Left kidney (tissue), 2 donors: ENCODE results near the gene COMP. TPM values are rescaled to one million over a fixed set of nuclear protein-coding genes. Genes with fewer than 3 reads are reported as not detected.
A peak's percentile ranks its signal among the peaks of the same experiment; 100 is the strongest.
"Not testable (repeated sequence)": the region's sequence is repeated elsewhere in the genome, so short reads cannot be mapped to it uniquely, and the experiment has no call there.

Experiments
- DNase-seq: peaks from one replicate; pipeline ENCODE4 v3.0.0-alpha.2; 2013
- polyA plus RNA-seq: library from polyadenylated mRNA; unstranded; fragments of 120-200 nt; gene quantifications from one replicate; pipeline ENCODE4 v1.2.1, GENCODE V29; 2013; ENCODE audit not compliant: insufficient read length

The COMP gene
- polyA plus RNA-seq, 1 donor = 0.55 TPM

DNA sequence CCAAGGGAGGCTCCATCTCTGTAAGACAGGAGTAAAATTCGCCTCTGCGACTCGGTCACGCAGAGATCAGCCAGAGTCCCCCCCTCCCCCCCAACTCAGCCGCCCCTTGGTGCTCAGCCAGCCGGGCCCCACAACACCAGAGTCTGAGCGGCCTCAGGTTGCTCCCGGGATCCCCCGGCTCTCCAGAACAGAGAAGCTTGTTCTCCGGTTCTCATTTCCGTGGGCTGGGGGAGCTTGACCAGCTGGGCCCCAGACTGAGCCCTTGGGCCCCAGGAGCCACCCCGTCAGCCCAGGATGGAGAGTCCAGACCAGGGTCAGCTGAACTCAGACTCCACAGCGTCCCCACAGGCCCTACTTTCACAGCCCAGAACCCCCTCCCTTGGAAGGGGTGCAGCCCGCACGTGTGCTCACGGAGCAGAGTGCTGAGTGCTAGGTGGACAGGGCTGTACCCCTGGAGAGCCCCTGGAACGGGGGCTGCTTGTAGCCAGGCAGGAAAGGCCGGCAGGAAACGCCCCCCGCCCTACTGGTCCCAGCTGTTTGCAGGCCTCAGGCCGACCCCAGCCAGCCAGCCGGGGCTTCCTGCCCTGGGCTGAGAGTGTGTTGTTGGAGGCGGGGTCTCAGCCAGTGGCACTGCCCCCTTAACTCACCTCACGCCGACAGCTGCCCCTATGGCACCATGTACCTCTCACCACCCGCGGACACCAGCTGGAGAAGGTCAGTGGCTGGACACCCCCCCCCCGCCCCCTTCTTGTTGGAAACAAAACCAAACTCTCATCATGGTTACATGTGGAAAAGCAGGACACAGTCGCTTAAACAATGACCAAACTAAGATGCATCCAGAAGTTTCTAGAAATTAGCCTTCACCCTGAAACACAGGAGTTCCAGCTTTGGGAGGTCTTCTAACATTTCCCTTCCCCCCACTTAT is 44.4 kb downstream of the COMP start:
- DNase-seq = no peak

DNA sequence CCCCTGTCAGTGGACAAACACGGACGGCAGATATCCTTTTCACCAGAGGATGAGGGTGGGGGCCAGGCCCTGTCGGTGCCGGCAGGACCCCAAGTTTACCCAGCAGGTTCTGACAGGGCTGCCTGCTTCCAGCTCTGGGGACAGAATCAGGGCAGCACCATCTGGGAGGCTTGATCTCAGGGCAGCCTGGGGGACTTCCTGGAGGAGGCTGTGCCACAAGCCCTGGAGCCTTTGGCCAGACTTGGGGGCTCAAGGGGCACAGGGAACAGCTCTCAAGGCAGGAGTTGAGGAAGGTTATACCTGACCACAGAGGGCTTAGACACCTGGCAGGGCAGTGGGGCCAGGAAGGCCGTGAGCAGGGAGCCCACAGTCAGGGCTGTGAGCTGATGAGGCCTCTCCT is 45.2 kb downstream of the COMP start:
- no peak for DNase-seq

DNA sequence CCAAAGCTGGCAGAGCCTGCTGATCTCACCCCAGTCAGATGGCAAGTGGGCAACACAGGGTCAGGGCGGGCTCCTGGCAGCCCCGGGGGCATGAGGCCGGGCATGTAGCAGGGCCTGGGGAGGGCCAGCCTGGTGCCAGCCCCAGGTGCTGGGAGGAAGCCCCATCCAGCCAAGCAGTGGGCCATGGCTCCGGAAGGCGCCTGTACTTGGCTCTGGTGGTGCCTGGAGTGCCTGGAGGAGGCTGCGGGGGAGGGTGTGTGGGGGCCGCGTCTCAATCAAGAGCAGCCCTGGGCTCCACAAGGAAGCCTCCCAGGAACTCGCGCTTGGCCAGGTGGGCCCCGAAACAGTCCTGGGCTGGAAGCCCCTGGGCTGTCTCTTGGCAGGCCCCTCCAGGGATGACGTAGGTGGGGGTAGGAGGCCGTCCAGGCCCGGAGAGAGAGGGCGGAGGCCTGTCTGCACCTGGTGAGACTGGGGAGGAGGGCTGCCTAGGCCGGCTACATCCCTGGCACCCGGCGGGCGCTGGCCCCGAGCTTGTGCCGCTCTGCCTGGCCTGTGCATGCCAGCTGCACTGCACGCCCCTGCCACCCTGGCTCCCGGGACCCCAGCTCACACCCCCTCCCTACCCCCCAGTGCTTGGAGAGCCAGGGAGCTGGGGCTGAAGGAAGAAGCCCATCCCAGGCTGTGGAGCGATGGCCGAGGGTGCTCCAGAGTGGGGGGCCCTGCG is 45.9 kb downstream of the COMP start:
- peak; percentile 78 for DNase-seq

DNA sequence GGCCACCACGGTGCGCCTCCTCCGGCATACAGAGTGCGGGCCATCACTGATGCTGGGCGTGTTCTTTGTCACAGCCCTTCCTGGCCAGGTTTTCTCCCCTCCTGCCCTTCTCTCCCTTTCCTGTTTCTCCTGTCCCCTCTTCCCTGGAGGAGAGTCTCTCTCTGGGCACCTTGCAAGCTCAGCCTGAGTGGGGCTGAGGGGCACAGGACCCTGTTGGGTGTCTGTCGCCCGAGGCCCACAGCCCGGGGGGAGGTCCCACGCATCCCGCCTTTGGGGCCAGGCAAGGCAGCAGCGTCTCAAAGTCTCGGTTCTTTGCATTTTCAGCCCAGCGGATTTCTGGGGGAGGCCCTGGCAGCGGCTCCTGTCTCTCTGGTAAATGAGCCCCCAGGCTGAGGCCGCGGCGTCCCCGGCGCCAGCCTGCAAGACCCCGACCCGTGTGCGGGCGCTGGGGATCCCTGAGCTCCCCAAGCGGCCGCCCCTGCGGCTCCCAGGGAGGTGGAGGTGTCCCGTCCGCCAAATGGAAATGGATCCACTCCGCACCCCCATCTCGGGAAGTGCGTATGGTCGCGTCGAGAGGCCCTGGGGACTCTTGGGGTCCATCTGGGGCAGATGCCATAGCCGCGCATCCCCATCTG is 47.2 kb downstream of the COMP start:
- DNase-seq = no peak

DNA sequence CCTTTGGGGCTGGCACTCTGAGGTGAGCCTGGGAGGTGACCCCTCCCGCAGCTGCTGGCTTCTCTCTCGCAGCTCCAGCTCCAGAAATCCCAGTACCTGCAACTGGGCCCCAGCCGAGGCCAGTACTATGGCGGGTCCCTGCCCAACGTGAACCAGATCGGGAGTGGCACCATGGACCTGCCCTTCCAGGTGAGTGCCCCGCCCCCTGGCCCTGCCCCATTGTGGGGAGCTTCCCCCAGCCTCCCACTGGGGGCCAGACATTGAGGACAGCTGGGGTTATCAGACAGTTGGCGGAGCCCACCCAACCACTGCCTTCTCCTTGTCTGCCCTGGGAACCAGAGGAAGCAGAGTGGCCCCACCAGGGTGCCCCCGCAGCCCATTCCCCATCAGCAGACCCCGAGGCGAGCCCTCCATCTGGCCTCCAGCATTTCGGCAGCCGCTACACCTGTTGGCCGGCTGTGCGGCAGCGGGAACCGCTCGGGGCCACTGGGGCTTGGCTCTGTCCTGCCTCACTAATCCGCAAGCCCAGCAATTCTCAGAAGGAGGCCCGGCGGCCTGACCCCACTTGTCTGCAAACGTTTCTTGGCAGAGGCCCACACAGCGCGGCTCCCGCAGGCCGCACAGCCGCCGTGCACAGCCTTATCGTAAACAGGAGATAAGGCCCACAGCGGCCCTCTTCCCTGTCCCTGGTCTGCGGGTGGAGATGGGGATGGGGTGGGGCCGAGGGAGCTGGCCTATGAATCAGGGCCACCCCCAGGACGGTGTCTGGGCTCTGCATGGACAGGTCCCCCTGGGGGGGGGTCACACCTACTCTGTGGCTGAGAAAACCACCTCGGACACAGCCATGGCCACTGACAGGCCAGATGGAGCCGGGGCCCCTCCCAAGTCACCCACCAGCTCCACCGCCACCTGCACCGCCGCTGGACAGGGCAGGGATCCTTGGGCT is 48.0 kb downstream of the COMP start:
- no peak for DNase-seq

DNA sequence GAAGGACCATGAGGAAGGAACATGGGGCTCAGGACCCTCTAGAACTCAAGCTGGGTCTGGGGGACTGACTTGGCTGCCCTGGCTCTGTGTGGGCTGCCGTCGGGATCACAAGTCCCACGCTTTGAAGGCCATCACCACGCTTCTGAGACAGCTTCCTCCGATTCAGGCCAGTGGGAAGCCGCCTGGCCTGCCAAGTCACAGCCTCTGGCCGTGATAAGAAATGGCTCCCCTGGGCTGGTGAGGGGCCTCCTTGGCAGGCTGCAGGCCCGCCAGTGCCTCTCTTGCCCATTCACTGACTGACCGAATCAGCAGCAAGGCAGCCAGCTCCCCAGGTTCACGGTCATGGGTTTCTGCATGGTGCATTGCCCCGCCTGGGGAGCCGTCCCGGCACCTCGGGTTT is 48.8 kb downstream of the COMP start:
- no peak for DNase-seq

DNA sequence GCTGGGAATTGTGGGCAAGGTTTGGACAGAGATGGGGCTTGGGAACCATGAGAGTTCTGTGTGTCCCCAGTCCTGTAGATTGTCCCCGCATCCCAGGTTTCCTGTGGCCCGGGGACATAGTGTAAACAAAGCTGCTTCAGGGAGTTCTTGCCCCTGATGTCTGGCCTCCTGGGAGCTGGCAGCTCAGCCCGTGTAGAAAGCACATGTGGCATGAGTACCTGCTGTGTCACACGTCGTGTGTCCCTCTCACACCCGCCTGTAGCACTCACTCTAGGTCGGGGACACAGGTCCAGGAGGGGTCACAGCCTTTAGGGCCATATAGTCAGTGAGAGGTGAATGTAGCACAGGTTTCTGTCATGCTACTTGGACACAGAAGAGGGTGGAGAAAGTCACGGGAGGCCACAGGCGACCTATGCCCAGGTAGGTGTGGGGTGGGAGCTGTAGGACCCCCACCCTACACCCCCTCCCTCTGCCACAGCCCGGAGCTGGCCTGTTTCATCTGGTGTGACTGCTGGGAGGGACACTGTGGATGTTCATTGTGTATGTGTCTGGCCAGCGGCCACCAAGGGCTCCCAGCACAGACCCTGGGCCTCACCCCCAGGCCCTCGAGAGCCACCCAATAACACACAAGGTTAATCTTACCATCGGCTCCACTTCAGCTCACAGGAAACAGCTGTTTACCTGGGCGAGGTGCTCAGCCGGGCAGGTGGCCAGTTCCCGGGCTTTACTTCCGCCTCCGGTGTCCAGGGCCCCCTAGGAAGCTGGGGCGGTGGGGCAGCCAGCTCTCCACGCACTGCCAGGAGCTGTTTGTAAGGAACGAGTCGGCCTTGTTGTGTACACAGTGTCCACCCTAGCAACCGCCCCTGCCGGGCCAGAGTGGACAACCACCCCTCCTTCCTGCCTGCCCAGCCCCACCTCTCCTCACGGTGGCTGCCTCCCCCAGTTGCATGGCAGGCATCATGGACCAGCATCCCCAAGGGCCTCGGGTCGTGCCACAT is 49.7 kb downstream of the COMP start:
- no peak for DNase-seq

DNA sequence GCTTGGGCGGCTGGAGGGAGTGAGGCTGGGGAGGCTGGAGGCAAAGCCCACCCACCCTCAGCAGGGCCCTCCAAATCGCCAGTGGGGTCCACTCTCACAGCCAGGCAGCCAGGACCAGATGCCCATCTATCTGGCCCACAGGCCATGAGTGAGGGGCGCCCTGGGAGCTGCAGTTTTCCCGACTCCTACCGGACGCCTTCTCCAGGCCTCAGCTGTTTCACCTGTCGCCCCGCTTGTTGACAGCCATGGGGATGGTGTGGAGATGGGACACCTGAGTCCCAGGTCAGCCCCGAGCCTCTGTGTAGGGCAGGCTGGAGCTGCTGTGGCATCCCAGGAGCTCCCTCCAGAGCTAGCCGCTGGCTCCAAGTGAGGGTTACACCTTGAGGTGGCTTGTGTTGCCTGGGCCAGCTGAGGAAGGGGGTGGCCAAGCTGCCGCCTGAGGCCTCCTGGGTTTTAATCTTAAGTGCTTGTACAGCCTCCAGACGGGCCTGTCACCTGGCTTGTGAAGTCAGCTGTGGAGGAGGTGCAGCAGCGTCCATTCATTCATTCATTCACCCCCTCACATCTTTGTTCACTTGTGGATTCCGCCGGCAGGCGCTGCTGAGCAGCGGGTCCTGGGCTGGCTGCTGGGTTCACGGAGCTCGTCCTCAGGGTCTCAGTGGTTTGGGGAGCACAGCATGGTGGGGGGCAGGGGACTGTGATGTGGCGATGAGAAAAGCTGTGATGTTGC is 52.0 kb downstream of the COMP start:
- DNase-seq = no peak

DNA sequence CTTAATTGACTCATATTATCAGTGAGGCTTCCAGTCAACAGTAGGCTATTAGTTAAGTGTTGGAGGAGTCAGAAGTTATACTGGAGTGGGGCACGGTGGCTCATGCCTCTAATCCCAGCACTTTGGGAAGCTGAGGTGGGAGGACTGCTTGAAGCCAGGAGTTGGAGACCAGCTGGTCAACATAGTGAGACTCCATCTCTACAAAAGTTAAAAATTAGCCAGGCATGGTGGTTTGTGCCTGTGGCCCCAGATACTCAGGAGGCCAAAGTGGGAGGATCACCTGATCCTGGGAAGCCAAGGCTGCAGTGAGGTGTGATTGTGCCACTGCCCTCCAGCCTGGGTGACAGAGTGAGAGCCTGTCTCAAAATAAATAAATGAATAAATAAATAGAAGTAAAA is 53.2 kb downstream of the COMP start:
- no peak for DNase-seq

DNA sequence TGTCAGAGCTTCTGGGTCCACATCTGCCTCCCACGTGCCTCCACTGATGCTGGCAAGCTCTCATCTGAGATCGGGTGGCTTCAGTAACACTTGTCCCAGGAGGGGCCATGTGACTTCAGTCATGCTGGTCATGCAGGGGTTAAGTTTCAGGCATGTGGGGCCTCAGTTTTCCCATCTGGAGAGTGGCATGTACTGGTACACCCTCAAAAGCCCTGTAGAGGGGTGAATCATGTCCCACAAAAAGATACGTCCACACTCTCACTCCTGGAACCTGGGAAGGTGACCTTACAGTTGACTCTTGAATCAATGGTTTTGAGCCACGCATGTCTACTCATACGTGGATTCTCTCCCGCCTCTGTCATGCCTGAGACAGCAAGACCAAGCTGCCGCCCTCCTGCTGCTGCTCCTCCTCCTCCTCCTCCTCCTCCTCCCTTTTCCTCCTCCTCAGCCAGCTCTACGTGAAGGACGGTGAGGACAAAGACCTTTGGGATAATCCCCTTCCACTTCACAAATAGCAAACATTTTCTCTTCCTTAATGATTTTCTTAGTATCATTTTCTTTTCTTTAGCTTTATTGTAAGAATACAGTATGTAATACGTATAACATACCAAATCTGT is 53.7 kb downstream of the COMP start:
- no peak for DNase-seq

DNA sequence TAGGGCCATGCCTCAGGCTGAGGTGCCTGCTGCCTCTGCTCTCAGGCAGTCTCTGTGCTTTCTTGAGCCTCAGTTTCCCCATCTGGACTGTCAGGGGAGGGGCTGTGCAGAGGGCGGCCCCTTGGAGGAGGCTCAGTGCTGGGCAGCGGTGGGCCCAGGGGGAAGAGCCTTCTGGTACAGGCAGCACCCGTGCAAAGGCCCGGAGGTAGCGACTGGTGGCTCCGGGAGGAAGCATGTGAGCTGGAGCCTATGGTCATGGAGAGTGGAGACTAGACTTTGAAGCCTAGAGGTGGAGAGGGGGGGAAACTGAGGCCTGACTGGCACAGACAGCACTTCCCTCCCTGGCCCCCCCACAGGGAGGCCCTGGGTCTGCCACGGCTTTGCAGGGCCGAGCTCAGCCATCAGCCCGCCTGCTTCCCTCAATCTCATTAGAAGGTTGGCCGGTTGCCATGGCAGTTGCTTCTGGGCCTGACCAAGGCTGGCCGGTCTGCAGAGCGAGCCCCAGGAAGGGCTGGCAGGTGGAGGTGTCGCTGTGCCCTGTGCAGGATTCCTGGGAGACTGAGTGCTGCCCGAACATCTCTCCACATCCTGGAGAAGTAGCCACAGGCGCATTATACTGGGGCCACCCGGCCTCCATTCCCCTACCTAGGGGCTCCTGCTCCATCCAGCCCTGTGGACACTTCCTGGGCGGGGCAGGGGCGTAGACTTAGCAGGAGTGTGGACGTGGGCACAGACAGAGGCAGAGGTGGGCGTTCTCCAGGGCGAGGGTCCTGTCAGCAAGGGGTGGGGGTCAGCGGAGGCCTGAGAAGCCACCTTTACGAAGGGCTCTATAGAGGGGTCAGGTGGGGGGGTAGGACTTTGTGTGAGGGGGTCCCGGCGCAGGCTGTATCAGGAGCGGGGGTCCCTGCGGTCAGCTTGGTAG is 54.4 kb downstream of the COMP start:
- no peak for DNase-seq

DNA sequence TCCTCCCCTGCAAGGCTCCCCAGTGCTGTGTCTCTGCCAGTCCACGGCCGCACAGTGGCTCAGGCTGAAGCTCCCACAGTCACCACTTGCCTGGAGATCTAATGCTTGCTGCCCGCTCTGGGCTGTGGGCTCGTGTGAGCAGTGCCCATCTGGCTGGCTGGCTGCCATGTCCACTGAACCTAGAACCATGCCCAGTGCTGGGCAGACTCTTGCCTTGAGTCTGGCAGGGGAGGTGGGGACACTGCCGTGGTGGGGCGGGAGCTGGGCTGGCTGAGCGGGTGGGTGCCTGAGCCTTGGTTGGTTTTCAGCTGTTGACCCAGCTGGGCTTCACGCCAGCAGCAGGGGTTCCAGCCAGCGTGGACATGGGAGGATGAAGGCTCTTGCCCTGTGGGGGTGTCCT is 55.4 kb downstream of the COMP start:
- no peak for DNase-seq

DNA sequence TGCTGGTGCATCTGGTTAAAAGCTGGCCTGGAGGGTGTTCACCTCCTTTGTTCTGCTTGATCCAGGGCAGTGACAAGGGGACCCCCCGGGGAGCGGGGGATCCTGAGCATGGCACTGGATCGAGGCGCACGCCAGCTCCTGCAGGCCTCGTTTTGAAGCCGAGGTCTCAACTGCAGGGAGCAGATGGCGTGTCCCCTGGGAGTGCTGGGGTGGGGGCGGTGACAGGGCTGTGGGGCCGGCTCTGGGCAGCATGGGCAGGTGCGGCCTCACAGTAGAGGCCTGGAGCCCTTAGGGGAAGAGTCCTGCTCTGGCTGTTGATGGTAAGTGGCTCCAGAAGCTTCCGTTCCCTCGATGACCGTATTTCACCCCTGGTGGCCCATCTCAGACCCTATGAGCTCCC is 55.8 kb downstream of the COMP start:
- DNase-seq = no peak

DNA sequence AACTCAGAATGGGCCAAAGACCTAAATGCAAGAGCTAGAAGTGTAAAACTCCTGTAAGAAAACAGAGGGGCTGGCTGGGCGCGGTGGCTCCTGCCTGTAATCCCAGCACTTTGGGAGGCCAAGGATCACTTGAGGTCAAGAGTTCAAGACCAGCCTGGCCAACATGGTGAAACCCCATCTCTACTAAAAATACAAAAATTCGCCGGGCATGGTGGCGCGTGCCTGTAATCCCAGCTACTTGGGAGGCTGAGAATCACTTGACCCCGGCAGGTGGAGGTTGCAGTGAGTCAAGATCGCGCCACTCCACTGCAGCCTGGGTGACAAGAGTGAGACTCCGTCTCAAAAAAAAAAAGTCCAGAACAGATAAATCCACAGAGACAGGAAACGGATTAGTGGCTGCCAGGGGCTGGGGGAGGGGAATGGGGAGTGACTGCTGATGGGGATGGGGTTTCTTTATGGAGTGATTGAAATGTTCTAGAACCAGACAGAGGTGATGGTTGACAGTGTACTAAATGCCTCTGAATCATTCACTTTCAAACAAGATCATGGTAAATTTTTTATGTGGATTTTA is 57.3 kb downstream of the COMP start:
- not testable (repeated sequence) for DNase-seq

DNA sequence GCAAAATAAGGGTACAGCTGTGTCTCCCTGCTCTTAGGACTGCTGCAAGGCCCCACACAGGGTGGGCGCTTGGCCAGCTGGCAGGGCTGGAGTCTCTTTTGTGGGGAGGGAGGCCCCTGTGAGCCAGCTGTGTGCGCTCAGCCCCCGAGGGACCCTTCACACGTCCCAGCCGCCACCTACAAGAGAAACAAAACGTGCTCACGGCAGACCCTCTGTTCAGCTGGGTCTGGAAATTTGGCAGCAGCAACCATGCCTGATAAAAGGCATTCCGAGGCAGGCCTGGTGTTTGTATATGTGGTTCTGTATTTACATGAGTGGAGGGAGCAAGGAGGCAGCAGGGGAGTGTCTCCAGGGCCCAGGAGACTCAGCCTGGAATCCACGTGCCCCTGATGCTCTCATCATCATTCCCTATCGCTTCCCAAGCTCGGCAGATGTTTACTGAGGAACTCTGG is 57.9 kb downstream of the COMP start:
- no peak for DNase-seq
